Inferior parietal cortex (tissue), 1 donor: ENCODE results near the gene PALLD.
"Not testable (repeated sequence)": the region's sequence is repeated elsewhere in the genome, so short reads cannot be mapped to it uniquely, and the experiment has no call there.

Experiments used
- DNase-seq: peaks from one replicate; pipeline ENCODE4 v3.0.0-alpha.2; 2016; ENCODE audit errors: extremely low spot score

PALLD gene

GRCh38 chr4:168794881-168795280 is 298.0 kb downstream of the PALLD start:
- DNase-seq, result no peak

GRCh38 chr4:168795346-168795745 is 298.5 kb downstream of the PALLD start:
- no peak for DNase-seq

DNA sequence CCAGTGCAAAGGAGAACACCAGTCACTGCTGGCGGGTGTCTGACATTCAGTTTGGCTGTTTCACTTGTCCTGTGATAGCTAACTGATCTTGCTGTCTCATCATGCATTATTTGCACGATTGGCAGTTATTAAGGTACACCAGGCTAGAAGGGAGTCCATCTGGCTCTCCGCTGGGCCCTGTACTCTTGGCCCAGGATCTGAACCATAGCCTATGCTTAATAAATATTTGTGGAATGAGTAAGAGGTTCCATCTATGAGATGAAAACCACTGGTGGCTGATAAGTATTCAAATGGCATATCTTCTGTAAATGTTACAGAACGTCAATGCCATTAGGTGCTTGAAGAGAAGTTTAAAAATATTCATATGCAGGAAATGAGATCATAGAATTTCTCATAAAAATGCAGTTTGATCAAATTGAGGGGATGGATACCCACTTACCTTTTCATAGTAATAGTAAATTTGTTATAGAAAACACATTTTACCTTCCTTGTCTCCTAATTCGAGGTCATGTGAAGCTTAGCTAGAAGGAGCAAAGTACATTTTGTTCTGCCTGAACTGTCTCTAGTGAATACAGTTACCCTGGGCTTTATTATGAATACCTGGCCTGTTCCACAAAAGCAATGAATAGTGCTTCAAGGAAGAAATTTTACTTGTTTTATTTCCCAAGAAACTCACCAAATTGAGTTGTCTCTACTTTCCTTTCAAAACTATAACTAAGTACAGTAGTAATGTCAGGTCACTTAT is 299.7 kb downstream of the PALLD start:
- no peak for DNase-seq

DNA sequence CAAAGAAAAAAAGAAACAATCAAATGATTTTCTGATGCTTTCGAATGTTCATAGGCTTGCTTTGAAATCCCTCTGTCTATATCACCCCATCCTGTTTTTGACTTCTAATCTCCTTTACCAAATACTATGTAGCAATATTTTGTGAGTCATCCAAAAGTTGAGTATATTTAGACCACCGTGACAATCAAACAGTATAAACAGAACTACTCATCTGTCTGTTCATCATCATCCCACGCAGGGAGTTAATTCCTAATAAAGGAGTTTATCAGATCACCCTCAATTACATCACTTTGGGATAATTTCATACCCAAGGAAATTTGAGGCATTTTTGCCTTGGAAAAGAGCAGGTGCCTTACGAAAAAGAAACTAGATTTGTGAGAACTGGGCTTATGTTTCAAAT is 300.3 kb downstream of the PALLD start:
- no peak for DNase-seq

DNA sequence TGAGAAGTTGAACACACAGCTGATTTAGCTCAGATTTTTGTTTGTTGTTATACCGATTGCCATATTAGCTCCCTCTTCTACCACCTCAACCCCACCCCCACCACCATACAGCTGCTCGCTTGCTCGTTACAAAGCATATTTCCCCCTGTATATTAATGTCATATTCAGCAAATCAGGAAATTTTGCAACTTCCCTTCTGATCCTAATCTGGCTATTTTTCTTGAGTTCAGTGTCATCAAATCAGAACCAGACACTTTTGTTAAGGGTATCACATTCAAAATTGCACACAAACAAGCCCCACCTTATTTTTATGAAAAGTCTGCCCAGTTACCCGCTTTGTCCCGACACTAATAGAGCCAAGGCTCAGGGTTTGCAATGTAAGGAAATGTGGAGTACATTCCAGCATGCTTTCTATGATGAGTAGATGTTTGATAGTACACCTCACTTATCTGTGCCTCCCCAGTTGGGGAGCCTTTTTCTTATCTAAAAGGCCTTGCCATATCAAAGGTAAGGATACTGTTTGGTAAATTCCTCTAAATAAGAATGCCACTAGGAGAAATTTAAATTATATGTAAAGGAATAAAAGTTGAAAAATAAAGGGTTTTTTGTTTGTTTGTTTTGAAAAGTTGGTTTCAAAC is 301.0 kb downstream of the PALLD start:
- DNase-seq, result no peak

GRCh38 chr4:168800926-168801325 is 304.1 kb downstream of the PALLD start:
- DNase-seq, result no peak

DNA sequence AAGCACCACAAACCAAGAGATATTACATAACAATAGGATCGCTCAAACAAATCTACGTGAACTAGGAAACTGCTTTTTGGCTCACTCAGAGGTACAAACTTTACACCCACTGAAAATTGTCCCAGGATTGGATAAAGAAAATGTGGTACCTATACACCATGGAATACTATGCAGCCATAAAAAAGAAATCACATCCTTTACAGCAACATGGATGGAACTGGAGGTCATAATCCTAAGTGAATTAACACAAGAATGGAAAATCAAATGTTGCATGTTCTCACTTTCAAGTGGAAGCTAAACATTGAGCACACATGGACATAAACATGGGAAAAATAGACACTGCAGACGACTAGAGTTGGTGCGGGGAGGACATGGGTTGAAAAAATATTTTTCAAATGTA is 305.4 kb downstream of the PALLD start:
- no peak for DNase-seq

- not testable (repeated sequence) for DNase-seq
These were observed 306.2 kb downstream of the PALLD start for GRCh38 chr4:168803052-168803451.

GRCh38 chr4:168803732-168804131 is 306.9 kb downstream of the PALLD start:
- no peak for DNase-seq

- no peak for DNase-seq
These were observed 307.3 kb downstream of the PALLD start for GRCh38 chr4:168804146-168804545.

DNA sequence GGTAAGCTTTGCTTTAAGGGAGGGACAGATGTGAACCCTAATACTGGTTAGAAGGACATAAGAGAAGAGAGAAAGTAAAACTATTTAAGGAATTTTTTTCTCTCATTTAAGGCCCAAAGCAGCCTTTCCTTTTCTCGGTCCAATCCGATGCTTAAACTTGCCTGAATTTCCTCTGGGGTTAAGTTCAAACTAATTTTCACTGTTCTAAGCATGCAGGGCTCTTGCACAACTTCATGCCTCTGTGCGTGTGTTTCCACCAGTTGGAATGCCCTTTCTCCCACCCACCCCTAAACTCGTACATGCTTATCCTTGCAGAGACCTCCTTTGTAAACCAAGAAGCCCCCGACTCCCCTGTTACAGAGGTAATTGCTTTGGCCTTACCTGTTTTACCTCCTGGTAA is 308.5 kb downstream of the PALLD start:
- no peak for DNase-seq

DNA sequence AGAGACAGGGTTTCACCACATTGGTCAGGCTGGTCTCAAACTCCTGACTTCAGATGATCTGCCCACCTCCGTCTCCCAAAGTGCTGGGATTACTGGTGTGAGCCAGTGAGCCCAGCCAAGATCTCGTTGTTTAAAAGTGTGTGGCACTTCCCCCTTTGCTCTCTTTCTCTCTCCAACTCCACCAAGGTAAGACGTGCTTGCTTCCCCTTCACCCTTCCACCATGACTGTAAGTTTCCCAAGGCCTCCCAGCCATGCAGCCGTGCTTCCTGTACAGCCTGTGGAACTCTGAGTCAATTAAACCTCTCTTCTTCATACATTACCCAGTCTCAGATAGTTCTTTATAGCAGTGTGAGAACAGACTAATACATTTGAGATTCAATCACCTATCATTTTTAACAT is 309.4 kb downstream of the PALLD start:
- DNase-seq, result not testable (repeated sequence)

GRCh38 chr4:168811207-168811606 is 314.4 kb downstream of the PALLD start:
- no peak for DNase-seq

- DNase-seq, result no peak
These were observed 315.2 kb downstream of the PALLD start for GRCh38 chr4:168811786-168812651.

GRCh38 chr4:168812806-168813205 is 316.0 kb downstream of the PALLD start:
- no peak for DNase-seq

GRCh38 chr4:168813890-168814289 is 317.0 kb downstream of the PALLD start:
- DNase-seq, result no peak

DNA sequence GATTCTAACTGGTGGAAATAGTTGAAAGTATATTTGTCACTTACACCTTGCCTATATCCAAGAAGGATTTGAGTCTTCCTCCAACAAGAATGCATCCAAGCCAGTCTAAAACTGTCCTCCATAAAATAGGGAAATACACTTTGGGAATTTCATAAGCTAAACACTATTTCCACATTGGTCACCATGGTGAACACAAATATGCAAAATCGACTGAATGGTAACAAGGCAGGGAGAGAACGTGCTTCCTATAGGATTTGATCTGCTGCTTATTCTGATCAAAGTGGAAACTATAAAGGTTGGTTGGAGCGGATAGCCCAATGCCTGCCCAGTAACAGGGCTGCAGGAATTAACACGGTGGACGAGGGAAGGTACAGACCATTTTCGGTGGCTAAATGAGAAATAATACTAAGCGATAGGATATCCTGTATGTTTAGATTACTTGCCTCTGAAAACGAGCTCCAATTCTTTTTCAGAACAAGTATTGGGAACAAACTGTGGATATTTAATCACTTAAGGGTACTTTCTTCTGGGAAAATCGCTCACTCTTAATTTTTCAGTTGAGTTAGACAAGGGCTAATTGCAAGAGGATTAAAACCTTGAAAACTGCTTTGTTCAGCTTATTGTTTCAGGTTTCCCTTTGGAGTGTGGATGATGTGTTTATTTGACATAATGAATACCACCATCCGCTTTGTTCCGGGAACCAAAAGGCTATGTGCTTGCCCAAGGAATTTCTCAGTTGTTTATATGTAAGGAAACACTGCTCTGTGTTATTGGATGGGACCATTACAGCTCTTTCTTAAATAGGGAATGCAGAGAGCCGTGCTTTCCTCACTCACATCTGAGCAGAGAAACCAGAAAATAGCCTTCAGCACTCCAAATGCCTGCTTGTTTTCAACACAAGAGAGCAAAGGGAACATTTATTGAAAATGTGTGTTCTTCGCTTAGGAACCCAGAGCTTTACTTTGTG is 318.8 kb downstream of the PALLD start:
- DNase-seq, result no peak

- DNase-seq, result no peak
These were observed 320.5 kb downstream of the PALLD start for GRCh38 chr4:168817370-168817769.

DNA sequence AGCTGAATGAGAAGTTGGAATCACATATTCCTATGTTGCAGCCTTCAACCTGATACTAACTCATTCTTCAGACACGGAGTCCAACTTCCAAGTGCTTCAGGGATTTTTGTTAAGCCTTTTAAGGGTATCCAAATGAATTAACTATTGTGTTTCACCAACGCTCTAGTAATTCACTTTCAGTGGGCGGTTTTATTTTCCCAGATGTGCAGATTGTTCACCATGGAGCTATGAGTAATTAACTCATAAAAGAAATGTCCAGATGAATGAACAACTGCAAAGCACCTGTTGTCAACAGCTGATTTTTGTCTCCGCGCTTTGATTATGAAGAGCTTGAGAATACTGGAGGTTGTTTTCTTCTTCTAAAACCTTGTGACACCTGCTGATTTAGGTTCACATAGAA is 325.6 kb downstream of the PALLD start:
- no peak for DNase-seq

DNA sequence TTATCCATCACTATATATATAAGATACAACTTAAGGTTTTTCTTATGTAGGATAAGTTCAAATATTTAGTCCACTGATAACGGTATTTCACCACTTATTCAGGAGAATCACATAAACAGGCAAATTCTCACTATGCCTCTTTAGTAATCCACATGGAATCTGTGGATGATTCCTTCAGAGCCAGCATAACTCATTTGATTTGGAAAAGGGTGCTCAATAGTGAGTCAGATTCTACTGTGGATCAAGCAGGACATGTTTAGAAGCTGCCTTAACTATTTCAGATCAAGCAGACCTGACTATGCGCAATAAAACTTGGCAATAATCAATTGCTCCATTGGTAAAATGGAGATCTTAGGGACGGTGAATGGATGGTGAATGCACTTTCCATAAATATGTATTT is 329.1 kb downstream of the PALLD start:
- DNase-seq, result no peak

DNA sequence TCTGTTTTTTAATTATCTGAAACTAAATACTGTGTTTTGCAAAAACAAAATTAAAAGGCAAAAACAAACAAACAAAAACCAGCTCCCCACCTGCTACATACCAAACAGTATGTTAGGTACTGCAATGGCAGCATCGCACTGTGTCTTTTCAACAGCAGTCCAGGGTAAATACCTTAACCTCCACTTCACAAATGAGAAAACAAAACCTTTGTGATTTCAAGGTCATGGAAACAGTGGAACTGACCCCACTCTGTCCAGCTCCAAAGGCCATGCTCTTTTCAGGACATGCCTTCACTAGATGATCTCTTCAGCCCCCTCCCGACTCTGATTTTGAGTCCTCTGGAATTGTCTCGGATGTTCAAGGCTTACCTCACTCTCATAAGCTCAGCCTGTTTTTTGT is 329.8 kb downstream of the PALLD start:
- no peak for DNase-seq
